ENCODE results near the gene PGR. TPM values are rescaled to one million over a fixed set of nuclear protein-coding genes. Genes with fewer than 3 reads are reported as not detected.

PGR gene
- total RNA-seq, 2 experiments from 2014 or later: not detected

DNA sequence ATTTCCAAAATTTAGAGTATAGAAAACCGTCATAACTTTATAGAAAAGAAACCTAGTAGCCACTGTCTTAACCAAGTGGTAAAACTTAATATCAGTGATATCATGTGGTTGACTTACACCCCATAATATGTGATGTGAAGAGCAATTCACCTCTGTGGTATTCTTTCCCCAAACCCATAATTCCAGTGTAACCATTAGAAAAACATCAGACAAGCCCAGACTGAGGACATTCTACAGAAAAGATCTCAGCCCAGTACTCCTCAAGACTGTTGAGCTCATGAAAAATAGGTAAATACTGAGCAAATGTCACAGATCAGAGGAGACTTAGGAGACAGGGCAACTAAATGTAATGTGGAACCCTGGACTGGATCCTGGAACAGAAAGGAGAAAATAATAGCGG lies 134.6 kb downstream of the PGR start:
- no peak for ATAC-seq
- ChIA-PET POLR2A (no interaction called here), CTCF (no interaction called here)
- Mint-ChIP-seq H3K4me3 (no peak overlapping the region), H3K36me3 (ENCODE audit: low read depth) (no peaks in the 10 kb centered on the region), H3K9me3 (no peaks in the 10 kb centered on the region), H3K27ac (no peak overlapping the region), H3K27me3 (no peaks in the 10 kb centered on the region), H3K4me1 (ENCODE audit: low read depth) (no peaks in the 10 kb centered on the region)
- TF ChIP-seq, protein P1, sequence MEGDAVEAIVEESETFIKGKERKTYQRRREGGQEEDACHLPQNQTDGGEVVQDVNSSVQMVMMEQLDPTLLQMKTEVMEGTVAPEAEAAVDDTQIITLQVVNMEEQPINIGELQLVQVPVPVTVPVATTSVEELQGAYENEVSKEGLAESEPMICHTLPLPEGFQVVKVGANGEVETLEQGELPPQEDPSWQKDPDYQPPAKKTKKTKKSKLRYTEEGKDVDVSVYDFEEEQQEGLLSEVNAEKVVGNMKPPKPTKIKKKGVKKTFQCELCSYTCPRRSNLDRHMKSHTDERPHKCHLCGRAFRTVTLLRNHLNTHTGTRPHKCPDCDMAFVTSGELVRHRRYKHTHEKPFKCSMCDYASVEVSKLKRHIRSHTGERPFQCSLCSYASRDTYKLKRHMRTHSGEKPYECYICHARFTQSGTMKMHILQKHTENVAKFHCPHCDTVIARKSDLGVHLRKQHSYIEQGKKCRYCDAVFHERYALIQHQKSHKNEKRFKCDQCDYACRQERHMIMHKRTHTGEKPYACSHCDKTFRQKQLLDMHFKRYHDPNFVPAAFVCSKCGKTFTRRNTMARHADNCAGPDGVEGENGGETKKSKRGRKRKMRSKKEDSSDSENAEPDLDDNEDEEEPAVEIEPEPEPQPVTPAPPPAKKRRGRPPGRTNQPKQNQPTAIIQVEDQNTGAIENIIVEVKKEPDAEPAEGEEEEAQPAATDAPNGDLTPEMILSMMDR (IDR thresholded peaks at IDR 0.05): no peak
- no peak for DNase-seq
- intact Hi-C loops (cut with micrococcal nuclease): no loop called here

DNA sequence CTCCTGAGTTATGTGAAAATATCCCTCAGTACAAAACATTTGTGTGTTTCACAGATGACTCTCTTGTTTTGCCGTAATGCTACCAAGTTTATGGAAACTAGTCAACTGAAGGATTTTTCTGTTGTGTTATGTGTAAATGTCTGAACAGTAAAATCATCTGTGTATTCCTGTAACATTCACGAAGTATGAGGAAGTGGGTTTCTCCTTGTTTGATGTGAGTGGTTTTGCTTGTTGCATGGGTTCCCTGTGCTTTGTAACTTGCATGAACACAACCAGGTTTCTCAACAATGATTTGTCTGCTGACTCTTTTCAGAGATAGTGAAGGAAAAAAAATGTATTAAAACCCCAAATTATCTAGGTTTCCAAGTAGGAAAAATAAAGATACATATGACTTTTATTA lies 138.1 kb downstream of the PGR start:
- CTCF ChIA-PET: interaction anchor here (1.0 kb wide), 1 partner anchor 11 kb away, joined by 3 read pairs; no protein-coding TSS in a partner anchor
- ATAC-seq (no peak), DNase-seq (no peak)
- no peaks in the 10 kb centered on the region for H3K36me3 Mint-ChIP-seq (ENCODE audit: low read depth)
- no peaks in the 10 kb centered on the region for H3K9me3 Mint-ChIP-seq
- H3K4me3 Mint-ChIP-seq: no peak overlapping the region
- H3K27me3 Mint-ChIP-seq: no peaks in the 10 kb centered on the region
- POLR2A ChIA-PET: no interaction called here
- intact Hi-C loops (cut with micrococcal nuclease): no loop called here
- no peak overlapping the region for H3K27ac Mint-ChIP-seq
- no peaks in the 10 kb centered on the region for H3K4me1 Mint-ChIP-seq (ENCODE audit: low read depth)
- TF ChIP-seq, protein P1 (IDR thresholded peaks at IDR 0.05): no peak

DNA sequence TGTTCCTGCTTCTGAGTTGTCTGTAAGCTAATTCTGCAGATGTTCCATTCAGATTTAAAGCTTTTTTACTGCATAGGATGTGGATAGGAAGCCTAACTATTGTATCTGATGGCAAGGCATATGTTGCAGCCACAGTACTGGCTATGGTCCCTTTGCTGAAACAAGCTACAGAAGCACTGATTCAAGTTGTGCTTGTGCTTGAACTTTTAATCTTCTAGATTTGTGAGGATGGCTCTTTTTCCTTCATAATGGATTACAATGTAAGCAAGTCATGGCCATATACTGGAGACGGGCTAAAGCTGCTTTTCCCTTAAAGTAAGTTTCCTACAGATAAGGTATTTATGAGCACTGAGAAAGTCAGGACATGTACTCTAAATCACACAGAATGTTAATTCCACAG lies 138.7 kb downstream of the PGR start:
- ATAC-seq (no peak), DNase-seq (no peak)
- intact Hi-C loops (cut with micrococcal nuclease): no loop called here
- POLR2A ChIA-PET: no interaction called here
- Mint-ChIP-seq H3K36me3 (ENCODE audit: low read depth) (no peaks in the 10 kb centered on the region), H3K4me3 (no peak overlapping the region), H3K4me1 (ENCODE audit: low read depth) (no peaks in the 10 kb centered on the region), H3K9me3 (no peaks in the 10 kb centered on the region), H3K27me3 (no peaks in the 10 kb centered on the region), H3K27ac (no peak overlapping the region)
- TF ChIP-seq, protein P1 (IDR thresholded peaks at IDR 0.05): no peak
- CTCF ChIA-PET: no interaction called here

DNA sequence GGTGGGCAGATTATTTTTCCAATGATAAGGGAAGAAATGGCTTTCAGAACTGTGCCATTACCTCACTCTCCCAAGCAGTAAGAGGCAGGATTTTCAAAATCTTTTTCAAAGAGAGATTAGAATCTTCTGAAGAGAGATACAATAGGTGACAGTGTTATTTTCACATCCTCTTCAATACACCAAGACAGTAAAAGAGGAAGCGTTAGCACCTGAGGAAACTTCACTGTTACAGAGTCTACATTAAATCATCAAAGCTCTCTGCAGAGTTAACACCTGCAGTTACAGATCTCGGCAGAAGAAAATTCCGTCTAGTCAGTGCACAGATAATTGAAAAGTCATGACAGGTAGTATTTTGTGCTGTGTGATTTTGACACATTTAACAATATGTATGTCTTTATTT lies 144.9 kb downstream of the PGR start:
- H3K36me3 Mint-ChIP-seq (ENCODE audit: low read depth): no peaks in the 10 kb centered on the region
- POLR2A ChIA-PET: no interaction called here
- TF ChIP-seq, protein P1 (IDR thresholded peaks at IDR 0.05): no peak
- ATAC-seq (no peak), DNase-seq (no peak)
- CTCF ChIA-PET: no interaction called here
- H3K27me3 Mint-ChIP-seq: no peaks in the 10 kb centered on the region
- no peak overlapping the region for H3K4me3 Mint-ChIP-seq
- intact Hi-C loops (cut with micrococcal nuclease): no loop called here
- no peaks in the 10 kb centered on the region for H3K4me1 Mint-ChIP-seq (ENCODE audit: low read depth)
- H3K27ac Mint-ChIP-seq: no peak overlapping the region
- no peaks in the 10 kb centered on the region for H3K9me3 Mint-ChIP-seq

DNA sequence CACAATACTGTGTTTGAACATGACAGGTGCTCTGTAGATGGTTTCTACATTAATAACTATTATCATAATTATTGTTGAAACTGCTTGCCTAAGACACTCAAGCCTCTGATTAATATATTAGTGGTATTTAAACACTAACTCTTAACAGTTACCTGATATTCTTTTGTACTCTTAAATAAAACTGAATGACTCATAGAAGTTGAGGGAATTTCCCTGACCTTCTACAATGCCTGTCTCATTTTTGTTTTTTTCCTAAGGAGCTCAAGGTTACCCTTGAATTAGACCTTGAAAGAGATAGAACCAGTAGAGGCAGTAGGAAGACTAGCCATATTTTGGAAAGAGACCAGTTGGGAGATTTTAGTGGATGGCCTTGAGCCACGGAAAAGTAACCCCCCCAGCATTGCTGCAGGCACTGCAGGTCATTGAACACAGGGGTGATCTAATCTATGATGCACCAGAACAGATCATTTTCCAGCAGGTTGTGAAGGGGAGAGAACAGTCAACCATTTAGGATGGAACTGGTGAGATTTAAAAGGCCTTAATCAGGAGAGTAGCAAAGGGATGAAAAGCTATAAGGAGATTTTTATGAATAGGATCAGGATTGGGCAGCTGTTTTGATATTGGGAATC lies 148.3 kb downstream of the PGR start:
- H3K27me3 Mint-ChIP-seq: no peaks in the 10 kb centered on the region
- intact Hi-C loops (cut with micrococcal nuclease): no loop called here
- no peak for ATAC-seq
- ChIA-PET POLR2A (no interaction called here), CTCF (interaction anchor here (1.6 kb wide), 1 partner anchor 11 kb away, joined by 3 read pairs; no protein-coding TSS in a partner anchor)
- H3K9me3 Mint-ChIP-seq: no peaks in the 10 kb centered on the region
- H3K36me3 Mint-ChIP-seq (ENCODE audit: low read depth): no peaks in the 10 kb centered on the region
- no peak overlapping the region for H3K4me3 Mint-ChIP-seq
- no peak overlapping the region for H3K27ac Mint-ChIP-seq
- H3K4me1 Mint-ChIP-seq (ENCODE audit: low read depth): no peaks in the 10 kb centered on the region
- DNase-seq: no peak
- TF ChIP-seq, protein P1 (IDR thresholded peaks at IDR 0.05): no peak

Measured in activated CD8-positive, alpha-beta T cell treated with anti-CD3 and anti-CD28 coated beads for 36 hours (primary cell).